GM12872 (cell line): ENCODE results near the gene RPS21.

Experiments
- TF ChIP-seq, protein P1 (sequence below): IDR thresholded peaks from 3 replicates; pipeline ENCODE4 v1.5.1; 2011; ENCODE audit warnings: low read depth, mild to moderate bottlenecking, low read length, moderate library complexity; ENCODE audit not compliant: insufficient read depth

The RPS21 gene

GRCh38 chr20:62359491-62360121, 27.3 kb upstream of the RPS21 start:
- TF ChIP-seq, protein P1, sequence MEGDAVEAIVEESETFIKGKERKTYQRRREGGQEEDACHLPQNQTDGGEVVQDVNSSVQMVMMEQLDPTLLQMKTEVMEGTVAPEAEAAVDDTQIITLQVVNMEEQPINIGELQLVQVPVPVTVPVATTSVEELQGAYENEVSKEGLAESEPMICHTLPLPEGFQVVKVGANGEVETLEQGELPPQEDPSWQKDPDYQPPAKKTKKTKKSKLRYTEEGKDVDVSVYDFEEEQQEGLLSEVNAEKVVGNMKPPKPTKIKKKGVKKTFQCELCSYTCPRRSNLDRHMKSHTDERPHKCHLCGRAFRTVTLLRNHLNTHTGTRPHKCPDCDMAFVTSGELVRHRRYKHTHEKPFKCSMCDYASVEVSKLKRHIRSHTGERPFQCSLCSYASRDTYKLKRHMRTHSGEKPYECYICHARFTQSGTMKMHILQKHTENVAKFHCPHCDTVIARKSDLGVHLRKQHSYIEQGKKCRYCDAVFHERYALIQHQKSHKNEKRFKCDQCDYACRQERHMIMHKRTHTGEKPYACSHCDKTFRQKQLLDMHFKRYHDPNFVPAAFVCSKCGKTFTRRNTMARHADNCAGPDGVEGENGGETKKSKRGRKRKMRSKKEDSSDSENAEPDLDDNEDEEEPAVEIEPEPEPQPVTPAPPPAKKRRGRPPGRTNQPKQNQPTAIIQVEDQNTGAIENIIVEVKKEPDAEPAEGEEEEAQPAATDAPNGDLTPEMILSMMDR, result no peak

GRCh38 chr20:62360854-62361798, 25.8 kb upstream of the RPS21 start:
- TF ChIP-seq, protein P1, result no peak

- TF ChIP-seq, protein P1, result no peak
These were observed 24.9 kb upstream of the RPS21 start for GRCh38 chr20:62361799-62362589.

DNA sequence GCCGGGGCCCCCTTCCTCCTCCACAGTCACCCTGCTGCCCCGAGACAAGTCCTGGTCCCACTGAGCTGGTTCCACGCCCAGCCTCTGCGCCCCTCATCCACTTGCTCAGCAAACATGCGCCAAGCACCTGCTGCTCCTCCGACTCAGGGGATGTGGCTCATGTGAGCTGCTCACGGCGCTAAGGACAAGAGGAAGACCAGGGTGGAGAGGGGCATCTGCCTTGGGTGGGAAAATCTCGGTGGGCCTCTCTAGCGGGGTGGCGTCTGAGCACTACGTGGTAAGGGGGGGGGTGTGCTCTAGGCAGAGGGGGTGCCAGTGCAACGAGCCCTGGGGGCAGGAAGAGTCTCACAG, 24.3 kb upstream of the RPS21 start:
- TF ChIP-seq, protein P1, result no peak

- TF ChIP-seq, protein P1, result no peak
These were observed 23.6 kb upstream of the RPS21 start for GRCh38 chr20:62362991-62363919.

DNA sequence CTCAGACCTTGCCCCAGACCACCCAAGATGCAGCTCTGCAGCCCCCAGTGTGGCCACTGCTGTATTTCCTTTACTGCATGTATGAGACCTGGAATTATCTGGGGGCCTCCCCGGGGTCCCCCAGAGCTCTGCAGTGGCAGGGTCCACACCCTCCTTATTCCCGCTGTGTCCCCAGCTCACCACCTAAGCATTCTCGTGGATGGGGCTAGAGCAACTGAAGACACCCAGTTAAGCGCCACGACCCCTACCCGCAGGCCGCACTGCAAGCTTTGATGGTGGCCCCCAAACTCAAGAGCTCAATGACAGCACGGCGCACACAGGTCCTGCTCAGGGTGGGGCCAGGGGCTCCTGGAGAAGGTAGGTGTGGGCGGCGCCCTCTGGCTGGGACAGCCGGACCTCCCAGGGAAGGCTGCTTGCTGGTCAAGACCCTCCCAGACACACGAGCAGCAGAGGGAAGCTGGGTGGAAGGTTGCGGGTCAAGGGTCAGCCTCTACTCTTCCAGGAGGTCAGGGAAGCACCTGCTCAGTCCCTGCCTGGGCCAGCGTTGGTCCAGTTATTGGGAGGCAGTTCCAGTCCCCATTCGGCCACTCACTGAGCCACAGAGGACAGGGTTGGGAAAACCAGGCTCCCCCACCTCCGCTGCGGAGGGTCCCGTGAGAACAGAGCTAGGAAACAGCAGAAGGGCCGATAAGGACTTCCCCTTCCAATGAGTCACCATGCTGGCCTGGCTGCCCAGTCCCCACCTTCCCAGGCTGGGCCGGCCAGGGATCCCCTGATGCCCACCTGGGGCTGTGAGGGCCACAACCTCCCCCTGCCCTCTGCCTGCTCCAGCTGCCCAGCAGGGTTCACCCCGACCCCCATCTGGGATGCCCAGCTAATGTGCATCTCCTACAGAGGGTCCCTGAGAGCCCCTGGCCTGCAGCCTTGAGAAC, 22.7 kb upstream of the RPS21 start:
- TF ChIP-seq, protein P1, result no peak
